Natural killer cell (primary cell): Measurements from ENCODE around the gene AGFG1. TPM values are rescaled to one million over a fixed set of nuclear protein-coding genes. Genes with fewer than 3 reads are reported as not detected.
"Not testable (repeated sequence)": the region's sequence is repeated elsewhere in the genome, so short reads cannot be mapped to it uniquely, and the experiment has no call there.

Source experiments
- ATAC-seq, 3 donors: fragments of 150-1000 bp in 2 of 3; fragments of 200-7000 bp in 1 of 3; cut with Tn5 transposase; 1 replicate in 1 of 3; 2 replicates in 2 of 3; pipeline ENCODE4 v1.10.0; 2021; ENCODE audit warnings: mild to moderate bottlenecking in 2 of 3, moderate library complexity in 2 of 3
- DNase-seq, 2 donors: peaks; one replicate each; pipeline versions ENCODE4 v3.0.0 to v3.0.0-alpha.2; 2013 to 2021; ENCODE audit warnings: mixed read lengths in 1 of 2
- H3K27ac ChIP-seq: one replicate; pipeline ENCODE4 v1.5.1; 2013; ENCODE audit warnings: mild to moderate bottlenecking, low read length
- H3K27me3 ChIP-seq: one replicate; pipeline ENCODE4 v1.6.1; 2013; ENCODE audit warnings: low read length; ENCODE audit not compliant: control insufficient read depth, insufficient read depth
- H3K36me3 ChIP-seq: one replicate; pipeline ENCODE4 v1.6.1; 2013; ENCODE audit warnings: low read length; ENCODE audit not compliant: control insufficient read depth, insufficient read depth
- H3K4me1 ChIP-seq: one replicate; pipeline ENCODE4 v1.6.1; 2013; ENCODE audit warnings: low read length; ENCODE audit not compliant: control insufficient read depth, insufficient read depth
- H3K4me3 ChIP-seq: one replicate; pipeline ENCODE4 v1.5.1; 2013; ENCODE audit warnings: low read length
- H3K9me3 ChIP-seq: one replicate; pipeline ENCODE4 v1.6.1; 2013; ENCODE audit warnings: low read length; ENCODE audit not compliant: control insufficient read depth, insufficient read depth
- H3K27ac Mint-ChIP-seq, 2 donors: one replicate each; pipeline ENCODE4 v1.8.0; 2022; ENCODE audit warnings: mild to moderate bottlenecking in 2 of 2, mixed read lengths in 2 of 2, moderate library complexity in 1 of 2
- H3K27me3 Mint-ChIP-seq, 2 donors: one replicate each; pipeline ENCODE4 v1.8.0; 2022; ENCODE audit warnings: low read depth in 2 of 2, mixed read lengths in 2 of 2
- H3K36me3 Mint-ChIP-seq: one replicate; pipeline ENCODE4 v1.8.0; 2022; ENCODE audit warnings: mixed read lengths
- H3K4me1 Mint-ChIP-seq, 2 donors: one replicate each; pipeline ENCODE4 v1.8.0; 2022; ENCODE audit warnings: mixed read lengths in 2 of 2
- H3K4me3 Mint-ChIP-seq: one replicate; pipeline ENCODE4 v1.8.0; 2022; ENCODE audit warnings: mild to moderate bottlenecking, moderate library complexity, mixed read lengths
- H3K9me3 Mint-ChIP-seq, 2 donors: one replicate each; pipeline ENCODE4 v1.8.0; 2022; ENCODE audit warnings: mixed read lengths in 2 of 2
- WGBS: methylation state at CpG from one replicate; pipeline ENCODE4 v1.1.7; 2013; ENCODE audit warnings: missing lambda C conversion rate; ENCODE audit not compliant: insufficient coverage; 5-methylcytosine and 5-hydroxymethylcytosine counted together
- intact Hi-C: fragments of 100-400 bp; cut with micrococcal nuclease; formaldehyde crosslinking; loops from one replicate; pipeline ENCODE4 v1.14.2; 2022
- total RNA-seq, 4 donors: library from RNA; stranded (reverse); fragments of 120-200 nt in 1 of 4; gene quantifications; one replicate each; pipeline versions ENCODE4 v1.2.3 to v1.2.4, GENCODE V29; 2013 to 2022
- TF ChIP-seq, protein P1 (sequence below): fragments of 200-600 bp; IDR thresholded peaks from one replicate; pipeline ENCODE4 v1.8.0; 2022; ENCODE audit warnings: antibody characterized with exemption

The AGFG1 gene
- total RNA-seq, 3 donors from 2014 or later (not counting 1 experiment from before 2014, with no cell fraction given), result 65.0 to 71.6 (median 67.3) TPM

- no peak overlapping the region for H3K27ac Mint-ChIP-seq
- WGBS, result 88% methylated on average over 4 of the region's 4 CpGs
- peaks cover 0 to 3% of the 10 kb centered on the region in 2 donors for H3K9me3 Mint-ChIP-seq
- TF ChIP-seq, protein P1, sequence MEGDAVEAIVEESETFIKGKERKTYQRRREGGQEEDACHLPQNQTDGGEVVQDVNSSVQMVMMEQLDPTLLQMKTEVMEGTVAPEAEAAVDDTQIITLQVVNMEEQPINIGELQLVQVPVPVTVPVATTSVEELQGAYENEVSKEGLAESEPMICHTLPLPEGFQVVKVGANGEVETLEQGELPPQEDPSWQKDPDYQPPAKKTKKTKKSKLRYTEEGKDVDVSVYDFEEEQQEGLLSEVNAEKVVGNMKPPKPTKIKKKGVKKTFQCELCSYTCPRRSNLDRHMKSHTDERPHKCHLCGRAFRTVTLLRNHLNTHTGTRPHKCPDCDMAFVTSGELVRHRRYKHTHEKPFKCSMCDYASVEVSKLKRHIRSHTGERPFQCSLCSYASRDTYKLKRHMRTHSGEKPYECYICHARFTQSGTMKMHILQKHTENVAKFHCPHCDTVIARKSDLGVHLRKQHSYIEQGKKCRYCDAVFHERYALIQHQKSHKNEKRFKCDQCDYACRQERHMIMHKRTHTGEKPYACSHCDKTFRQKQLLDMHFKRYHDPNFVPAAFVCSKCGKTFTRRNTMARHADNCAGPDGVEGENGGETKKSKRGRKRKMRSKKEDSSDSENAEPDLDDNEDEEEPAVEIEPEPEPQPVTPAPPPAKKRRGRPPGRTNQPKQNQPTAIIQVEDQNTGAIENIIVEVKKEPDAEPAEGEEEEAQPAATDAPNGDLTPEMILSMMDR, result no peak
- DNase-seq (no peak), ATAC-seq (no peak)
- no peak overlapping the region for H3K4me3 ChIP-seq
- H3K27ac ChIP-seq, result no peak overlapping the region
- intact Hi-C loops, result no loop called here
- H3K27me3 ChIP-seq, result no peaks in the 10 kb centered on the region
- H3K27me3 Mint-ChIP-seq, result peaks cover 14 to 30% of the 10 kb centered on the region in 2 donors
- H3K4me1 ChIP-seq, result no peaks in the 10 kb centered on the region
- H3K4me1 Mint-ChIP-seq, result peaks cover 0 to 1% of the 10 kb centered on the region in 2 donors
- H3K36me3 ChIP-seq, result no peaks in the 10 kb centered on the region
- no peaks in the 10 kb centered on the region for H3K36me3 Mint-ChIP-seq
- no peak overlapping the region for H3K4me3 Mint-ChIP-seq
- H3K9me3 ChIP-seq, result no peaks in the 10 kb centered on the region
Measured at GRCh38 chr2:227597998-227598397, 126.0 kb downstream of the AGFG1 start.

DNA sequence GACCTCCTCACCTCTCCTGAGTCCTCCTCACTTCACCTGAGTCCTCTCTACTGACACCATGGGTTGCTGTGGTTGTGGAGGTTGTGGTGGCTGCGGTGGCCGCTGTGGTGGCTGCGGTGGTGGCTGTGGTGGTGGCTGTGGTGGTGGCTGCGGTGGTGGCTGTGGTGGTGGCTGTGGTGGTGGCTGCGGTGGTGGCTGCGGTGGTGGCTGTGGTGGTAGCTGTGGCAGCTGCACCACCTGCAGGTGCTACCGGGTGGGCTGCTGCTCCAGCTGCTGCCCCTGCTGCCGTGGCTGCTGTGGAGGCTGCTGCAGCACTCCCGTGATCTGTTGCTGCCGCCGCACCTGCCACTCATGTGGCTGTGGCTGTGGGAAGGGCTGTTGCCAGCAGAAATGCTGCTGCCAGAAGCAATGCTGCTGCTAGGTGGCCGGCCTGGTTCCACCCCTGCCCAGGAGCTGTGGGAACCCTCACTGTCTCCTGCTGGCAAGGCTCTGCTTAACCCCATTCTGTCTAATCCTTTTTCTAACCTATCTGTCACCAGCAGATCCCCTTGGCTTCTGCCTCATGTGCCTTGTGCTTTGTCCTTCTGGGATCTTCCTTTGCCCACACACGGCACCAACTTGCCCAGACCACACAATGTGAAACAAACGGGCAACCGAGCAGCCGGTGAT lies 127.0 kb downstream of the AGFG1 start, which contains the start of gene SCYGR2:
SCYGR2 (plus strand) TSS at position 59 of the 669 bp plus-strand sequence; CDS start at position 59, 0 bp downstream.
- H3K9me3 ChIP-seq, H3K4me3 Mint-ChIP-seq, intact Hi-C loops, H3K27ac ChIP-seq, H3K4me3 ChIP-seq, H3K36me3 Mint-ChIP-seq, DNase-seq, H3K4me1 ChIP-seq, H3K27me3 ChIP-seq, H3K27ac Mint-ChIP-seq, ATAC-seq, H3K36me3 ChIP-seq, H3K9me3 Mint-ChIP-seq, H3K4me1 Mint-ChIP-seq: not testable (repeated sequence)
- H3K27me3 Mint-ChIP-seq, result peaks cover 16 to 34% of the 10 kb centered on the region in 2 donors
- 89% methylated on average over 14 of the region's 16 CpGs for WGBS

- intact Hi-C loops, result no loop called here
- no peak overlapping the region for H3K4me3 ChIP-seq
- H3K4me1 Mint-ChIP-seq, result no peaks in the 10 kb centered on the region
- H3K4me3 Mint-ChIP-seq, result no peak overlapping the region
- no peak overlapping the region for H3K27ac ChIP-seq
- peaks cover 0 to 2% of the 10 kb centered on the region in 2 donors for H3K9me3 Mint-ChIP-seq
- DNase-seq (no peak), ATAC-seq (no peak)
- peaks cover 5% of the 10 kb centered on the region for H3K27me3 ChIP-seq
- no peaks in the 10 kb centered on the region for H3K4me1 ChIP-seq
- no peaks in the 10 kb centered on the region for H3K9me3 ChIP-seq
- H3K36me3 Mint-ChIP-seq, result no peaks in the 10 kb centered on the region
- WGBS, result 40% methylated on average over 1 of the region's 3 CpGs
- no peaks in the 10 kb centered on the region for H3K36me3 ChIP-seq
- no peak overlapping the region for H3K27ac Mint-ChIP-seq
- H3K27me3 Mint-ChIP-seq, result peaks cover 8 to 21% of the 10 kb centered on the region in 2 donors
- TF ChIP-seq, protein P1, result no peak
Measured at GRCh38 chr2:227602358-227602757, 130.4 kb downstream of the AGFG1 start.

GRCh38 chr2:227606476-227606875 lies 134.5 kb downstream of the AGFG1 start:
- ATAC-seq (no peak), DNase-seq (no peak)
- 89% methylated on average over 1 of the region's 1 CpG for WGBS
- Histone ChIP-seq H3K4me3 (no peak overlapping the region), H3K9me3 (no peaks in the 10 kb centered on the region), H3K36me3 (no peaks in the 10 kb centered on the region), H3K27me3 (peaks cover 8% of the 10 kb centered on the region), H3K27ac (no peak overlapping the region), H3K4me1 (peaks cover 4% of the 10 kb centered on the region)
- H3K27me3 Mint-ChIP-seq, result peaks cover 8 to 18% of the 10 kb centered on the region in 2 donors
- peaks cover 0 to 2% of the 10 kb centered on the region in 2 donors for H3K9me3 Mint-ChIP-seq
- TF ChIP-seq, protein P1, result no peak
- no peak overlapping the region for H3K4me3 Mint-ChIP-seq
- H3K27ac Mint-ChIP-seq, result no peak overlapping the region
- intact Hi-C loops, result no loop called here
- H3K36me3 Mint-ChIP-seq, result no peaks in the 10 kb centered on the region
- H3K4me1 Mint-ChIP-seq, result peaks cover 4 to 12% of the 10 kb centered on the region in 2 donors
